HepG2 (cell line): Measurements from ENCODE around the gene EEIG1. TPM values are rescaled to one million over a fixed set of nuclear protein-coding genes. Genes with fewer than 3 reads are reported as not detected.

Experiments
- FOXC1 ChIP-seq: sonication (generic); formaldehyde crosslinking; IDR thresholded peaks from 2 replicates; pipeline ENCODE4 v1.8.0; 2022; ENCODE audit warnings: mild to moderate bottlenecking, missing genetic modification reagents, borderline replicate concordance
- NCOA2 ChIP-seq: sonication (generic); formaldehyde crosslinking; IDR thresholded peaks from 2 replicates; pipeline ENCODE4 v1.8.0; 2022; ENCODE audit warnings: inconsistent platforms
- RFXANK ChIP-seq: IDR thresholded peaks from 2 replicates; pipeline ENCODE4 v1.6.1; 2016
- ZBTB3 ChIP-seq: sonication (generic); formaldehyde crosslinking; IDR thresholded peaks from 2 replicates; pipeline ENCODE4 v1.4.0; 2020; ENCODE audit warnings: low read depth, mild to moderate bottlenecking, moderate library complexity, missing genetic modification reagents, borderline replicate concordance
- polyA plus RNA-seq, 8 experiments: library from polyadenylated mRNA; depleted of rRNA in 3 of 8; stranded (reverse) in 7 of 8; unstranded in 1 of 8; fragments of >200 nt; fragmentation: Illumina TruSeq in 4 of 8; extraction: Trizol in 4 of 8; gene quantifications; 2 replicates each; pipeline versions ENCODE4 v1.2.1 to v1.2.3, GENCODE V29; 2011 to 2016; ENCODE audit warnings: low read depth in 4 of 8, missing spikeins in 1 of 8, mixed read lengths in 1 of 8; ENCODE audit not compliant: insufficient read depth in 1 of 8
- total RNA-seq, 5 experiments: library from RNA; depleted of rRNA; stranded (reverse); fragments of >200 nt; fragmentation: Illumina TruSeq; extraction: Trizol; gene quantifications; 2 replicates each; pipeline ENCODE4 v1.2.3, GENCODE V29; 2016; ENCODE audit warnings: low read depth in 1 of 5
- TF ChIP-seq, protein P1 (sequence below): sonication (generic); formaldehyde crosslinking; IDR thresholded peaks from 2 replicates; pipeline ENCODE4 v1.4.0; 2020; ENCODE audit warnings: mild to moderate bottlenecking, missing genetic modification reagents
- TF ChIP-seq, protein P2 (sequence below), 2 experiments: fragments of 450-650 bp in 1 of 2; sonication (generic) in 1 of 2; formaldehyde crosslinking in 1 of 2; IDR thresholded peaks; 2 replicates each; pipeline versions ENCODE4 v1.6.1 to v1.8.0; 2016 to 2022; ENCODE audit warnings: antibody characterized with exemption in 1 of 2, mild to moderate bottlenecking in 1 of 2, missing genetic modification reagents in 1 of 2
- TF ChIP-seq, protein P3 (sequence below): IDR thresholded peaks from 2 replicates; pipeline ENCODE4 v1.6.1; 2016; ENCODE audit warnings: low read depth, control low read depth
- TF ChIP-seq, protein P4 (sequence below): sonication (generic); formaldehyde crosslinking; IDR thresholded peaks from 2 replicates; pipeline ENCODE4 v1.5.0; 2020; ENCODE audit warnings: missing genetic modification reagents, mild to moderate bottlenecking, borderline replicate concordance

The EEIG1 gene
- total and polyA plus RNA-seq, 2 of the 13 experiments (the other 11 are each of a cell fraction or from before 2014, with no cell fraction given) = 16.6 to 25.2 TPM

DNA sequence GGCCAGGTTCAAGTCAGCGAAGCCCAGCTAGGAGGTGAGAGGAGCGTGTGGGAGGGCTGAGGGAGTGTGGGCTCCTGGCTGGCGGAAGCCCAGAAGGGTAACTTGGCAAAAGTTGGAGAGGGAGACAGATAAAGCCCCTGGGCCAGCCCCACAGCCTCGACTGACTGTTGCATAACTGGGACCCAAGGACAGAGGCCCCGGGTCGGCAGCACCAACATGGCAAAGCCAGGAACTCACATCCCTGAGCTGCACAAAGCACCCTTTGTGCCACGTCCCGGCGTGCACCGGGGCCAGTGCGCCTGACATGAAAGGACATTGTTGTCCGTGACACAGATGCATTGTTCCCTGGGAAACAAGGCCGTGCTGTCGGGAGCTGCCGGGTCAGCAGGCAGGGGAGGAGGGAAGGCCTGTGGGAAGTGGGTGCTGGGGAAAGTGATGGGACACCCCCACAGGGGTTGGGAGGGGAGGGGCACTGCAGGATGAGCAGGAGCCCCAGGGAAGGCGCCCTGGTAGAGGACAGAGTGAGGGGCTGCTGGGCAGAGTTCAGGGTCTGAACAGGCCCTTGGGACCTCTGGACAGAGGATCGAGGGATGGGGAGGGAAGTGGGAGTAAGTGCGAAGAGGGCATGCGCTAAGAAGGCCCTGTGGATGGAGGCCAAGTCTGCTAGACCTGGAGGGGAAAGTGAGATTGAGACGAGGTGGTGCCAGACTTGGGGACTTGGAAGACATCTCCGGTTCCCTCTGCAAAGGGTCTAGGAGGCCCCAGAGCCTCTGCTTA, 30.1 kb downstream of the EEIG1 start (continued):
- TF ChIP-seq, protein P1, sequence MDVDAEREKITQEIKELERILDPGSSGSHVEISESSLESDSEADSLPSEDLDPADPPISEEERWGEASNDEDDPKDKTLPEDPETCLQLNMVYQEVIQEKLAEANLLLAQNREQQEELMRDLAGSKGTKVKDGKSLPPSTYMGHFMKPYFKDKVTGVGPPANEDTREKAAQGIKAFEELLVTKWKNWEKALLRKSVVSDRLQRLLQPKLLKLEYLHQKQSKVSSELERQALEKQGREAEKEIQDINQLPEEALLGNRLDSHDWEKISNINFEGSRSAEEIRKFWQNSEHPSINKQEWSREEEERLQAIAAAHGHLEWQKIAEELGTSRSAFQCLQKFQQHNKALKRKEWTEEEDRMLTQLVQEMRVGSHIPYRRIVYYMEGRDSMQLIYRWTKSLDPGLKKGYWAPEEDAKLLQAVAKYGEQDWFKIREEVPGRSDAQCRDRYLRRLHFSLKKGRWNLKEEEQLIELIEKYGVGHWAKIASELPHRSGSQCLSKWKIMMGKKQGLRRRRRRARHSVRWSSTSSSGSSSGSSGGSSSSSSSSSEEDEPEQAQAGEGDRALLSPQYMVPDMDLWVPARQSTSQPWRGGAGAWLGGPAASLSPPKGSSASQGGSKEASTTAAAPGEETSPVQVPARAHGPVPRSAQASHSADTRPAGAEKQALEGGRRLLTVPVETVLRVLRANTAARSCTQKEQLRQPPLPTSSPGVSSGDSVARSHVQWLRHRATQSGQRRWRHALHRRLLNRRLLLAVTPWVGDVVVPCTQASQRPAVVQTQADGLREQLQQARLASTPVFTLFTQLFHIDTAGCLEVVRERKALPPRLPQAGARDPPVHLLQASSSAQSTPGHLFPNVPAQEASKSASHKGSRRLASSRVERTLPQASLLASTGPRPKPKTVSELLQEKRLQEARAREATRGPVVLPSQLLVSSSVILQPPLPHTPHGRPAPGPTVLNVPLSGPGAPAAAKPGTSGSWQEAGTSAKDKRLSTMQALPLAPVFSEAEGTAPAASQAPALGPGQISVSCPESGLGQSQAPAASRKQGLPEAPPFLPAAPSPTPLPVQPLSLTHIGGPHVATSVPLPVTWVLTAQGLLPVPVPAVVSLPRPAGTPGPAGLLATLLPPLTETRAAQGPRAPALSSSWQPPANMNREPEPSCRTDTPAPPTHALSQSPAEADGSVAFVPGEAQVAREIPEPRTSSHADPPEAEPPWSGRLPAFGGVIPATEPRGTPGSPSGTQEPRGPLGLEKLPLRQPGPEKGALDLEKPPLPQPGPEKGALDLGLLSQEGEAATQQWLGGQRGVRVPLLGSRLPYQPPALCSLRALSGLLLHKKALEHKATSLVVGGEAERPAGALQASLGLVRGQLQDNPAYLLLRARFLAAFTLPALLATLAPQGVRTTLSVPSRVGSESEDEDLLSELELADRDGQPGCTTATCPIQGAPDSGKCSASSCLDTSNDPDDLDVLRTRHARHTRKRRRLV (CRISPR knock-in tag) = peak; percentile 82
- TF ChIP-seq, protein P2, sequence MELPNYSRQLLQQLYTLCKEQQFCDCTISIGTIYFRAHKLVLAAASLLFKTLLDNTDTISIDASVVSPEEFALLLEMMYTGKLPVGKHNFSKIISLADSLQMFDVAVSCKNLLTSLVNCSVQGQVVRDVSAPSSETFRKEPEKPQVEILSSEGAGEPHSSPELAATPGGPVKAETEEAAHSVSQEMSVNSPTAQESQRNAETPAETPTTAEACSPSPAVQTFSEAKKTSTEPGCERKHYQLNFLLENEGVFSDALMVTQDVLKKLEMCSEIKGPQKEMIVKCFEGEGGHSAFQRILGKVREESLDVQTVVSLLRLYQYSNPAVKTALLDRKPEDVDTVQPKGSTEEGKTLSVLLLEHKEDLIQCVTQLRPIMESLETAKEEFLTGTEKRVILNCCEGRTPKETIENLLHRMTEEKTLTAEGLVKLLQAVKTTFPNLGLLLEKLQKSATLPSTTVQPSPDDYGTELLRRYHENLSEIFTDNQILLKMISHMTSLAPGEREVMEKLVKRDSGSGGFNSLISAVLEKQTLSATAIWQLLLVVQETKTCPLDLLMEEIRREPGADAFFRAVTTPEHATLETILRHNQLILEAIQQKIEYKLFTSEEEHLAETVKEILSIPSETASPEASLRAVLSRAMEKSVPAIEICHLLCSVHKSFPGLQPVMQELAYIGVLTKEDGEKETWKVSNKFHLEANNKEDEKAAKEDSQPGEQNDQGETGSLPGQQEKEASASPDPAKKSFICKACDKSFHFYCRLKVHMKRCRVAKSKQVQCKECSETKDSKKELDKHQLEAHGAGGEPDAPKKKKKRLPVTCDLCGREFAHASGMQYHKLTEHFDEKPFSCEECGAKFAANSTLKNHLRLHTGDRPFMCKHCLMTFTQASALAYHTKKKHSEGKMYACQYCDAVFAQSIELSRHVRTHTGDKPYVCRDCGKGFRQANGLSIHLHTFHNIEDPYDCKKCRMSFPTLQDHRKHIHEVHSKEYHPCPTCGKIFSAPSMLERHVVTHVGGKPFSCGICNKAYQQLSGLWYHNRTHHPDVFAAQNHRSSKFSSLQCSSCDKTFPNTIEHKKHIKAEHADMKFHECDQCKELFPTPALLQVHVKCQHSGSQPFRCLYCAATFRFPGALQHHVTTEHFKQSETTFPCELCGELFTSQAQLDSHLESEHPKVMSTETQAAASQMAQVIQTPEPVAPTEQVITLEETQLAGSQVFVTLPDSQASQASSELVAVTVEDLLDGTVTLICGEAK (IDR thresholded peaks at IDR 0.05) = no peak
- TF ChIP-seq, protein P2 (CRISPR knock-in tag; IDR thresholded peaks at IDR 0.05) = no peak; the same call in none of the 2 replicates
- TF ChIP-seq RFXANK (no peak), NCOA2 (peak; percentile 94), FOXC1 (CRISPR knock-in tag) (peak; percentile 80), ZBTB3 (CRISPR knock-in tag) (peak; percentile 92)
- TF ChIP-seq, protein P3, sequence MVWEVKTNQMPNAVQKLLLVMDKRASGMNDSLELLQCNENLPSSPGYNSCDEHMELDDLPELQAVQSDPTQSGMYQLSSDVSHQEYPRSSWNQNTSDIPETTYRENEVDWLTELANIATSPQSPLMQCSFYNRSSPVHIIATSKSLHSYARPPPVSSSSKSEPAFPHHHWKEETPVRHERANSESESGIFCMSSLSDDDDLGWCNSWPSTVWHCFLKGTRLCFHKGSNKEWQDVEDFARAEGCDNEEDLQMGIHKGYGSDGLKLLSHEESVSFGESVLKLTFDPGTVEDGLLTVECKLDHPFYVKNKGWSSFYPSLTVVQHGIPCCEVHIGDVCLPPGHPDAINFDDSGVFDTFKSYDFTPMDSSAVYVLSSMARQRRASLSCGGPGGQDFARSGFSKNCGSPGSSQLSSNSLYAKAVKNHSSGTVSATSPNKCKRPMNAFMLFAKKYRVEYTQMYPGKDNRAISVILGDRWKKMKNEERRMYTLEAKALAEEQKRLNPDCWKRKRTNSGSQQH (CRISPR knock-in tag) = peak; percentile 78
- TF ChIP-seq, protein P4, sequence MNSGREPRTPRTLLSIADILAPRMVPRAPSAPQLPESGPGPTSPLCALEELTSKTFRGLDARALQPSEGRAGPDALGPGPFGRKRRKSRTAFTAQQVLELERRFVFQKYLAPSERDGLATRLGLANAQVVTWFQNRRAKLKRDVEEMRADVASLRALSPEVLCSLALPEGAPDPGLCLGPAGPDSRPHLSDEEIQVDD (CRISPR knock-in tag) = peak; percentile 5; the same call in 1 of the 2 replicates
